ENCODE data around the gene ARFGAP3. TPM values are rescaled to one million over a fixed set of nuclear protein-coding genes. Genes with fewer than 3 reads are reported as not detected.
A peak's percentile ranks its signal among the peaks of the same experiment; 100 is the strongest.

Gene ARFGAP3
- total RNA-seq, 1 donor from 2014 or later: 80.8 TPM

DNA sequence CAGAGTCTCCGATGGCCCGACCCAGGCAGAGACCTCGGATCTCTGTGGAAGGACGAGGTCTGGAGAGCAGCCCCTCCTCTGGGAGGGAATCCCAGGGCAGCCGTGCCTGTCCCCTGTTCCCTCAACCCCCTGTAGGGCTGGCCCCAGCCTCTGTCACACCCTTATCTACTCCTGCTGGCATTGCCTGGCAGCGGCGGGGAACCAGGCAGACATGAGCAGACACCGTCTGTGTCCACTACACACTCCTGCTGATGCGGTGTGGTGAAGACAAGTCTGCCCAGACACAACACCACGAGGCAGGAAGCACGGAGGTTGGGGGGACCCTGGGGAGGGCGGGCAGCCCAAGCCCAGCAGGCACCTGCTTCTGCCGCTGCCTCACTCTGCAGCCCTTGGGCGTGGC lies 83.9 kb downstream of the ARFGAP3 start:
- Mint-ChIP-seq H3K27ac (ENCODE audit: unreplicated experiment) (no peak overlapping the region), H3K27me3 (ENCODE audit: low read depth) (no peaks in the 10 kb centered on the region)
- TF ChIP-seq, protein P1, sequence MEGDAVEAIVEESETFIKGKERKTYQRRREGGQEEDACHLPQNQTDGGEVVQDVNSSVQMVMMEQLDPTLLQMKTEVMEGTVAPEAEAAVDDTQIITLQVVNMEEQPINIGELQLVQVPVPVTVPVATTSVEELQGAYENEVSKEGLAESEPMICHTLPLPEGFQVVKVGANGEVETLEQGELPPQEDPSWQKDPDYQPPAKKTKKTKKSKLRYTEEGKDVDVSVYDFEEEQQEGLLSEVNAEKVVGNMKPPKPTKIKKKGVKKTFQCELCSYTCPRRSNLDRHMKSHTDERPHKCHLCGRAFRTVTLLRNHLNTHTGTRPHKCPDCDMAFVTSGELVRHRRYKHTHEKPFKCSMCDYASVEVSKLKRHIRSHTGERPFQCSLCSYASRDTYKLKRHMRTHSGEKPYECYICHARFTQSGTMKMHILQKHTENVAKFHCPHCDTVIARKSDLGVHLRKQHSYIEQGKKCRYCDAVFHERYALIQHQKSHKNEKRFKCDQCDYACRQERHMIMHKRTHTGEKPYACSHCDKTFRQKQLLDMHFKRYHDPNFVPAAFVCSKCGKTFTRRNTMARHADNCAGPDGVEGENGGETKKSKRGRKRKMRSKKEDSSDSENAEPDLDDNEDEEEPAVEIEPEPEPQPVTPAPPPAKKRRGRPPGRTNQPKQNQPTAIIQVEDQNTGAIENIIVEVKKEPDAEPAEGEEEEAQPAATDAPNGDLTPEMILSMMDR (IDR thresholded peaks at IDR 0.05): no peak

DNA sequence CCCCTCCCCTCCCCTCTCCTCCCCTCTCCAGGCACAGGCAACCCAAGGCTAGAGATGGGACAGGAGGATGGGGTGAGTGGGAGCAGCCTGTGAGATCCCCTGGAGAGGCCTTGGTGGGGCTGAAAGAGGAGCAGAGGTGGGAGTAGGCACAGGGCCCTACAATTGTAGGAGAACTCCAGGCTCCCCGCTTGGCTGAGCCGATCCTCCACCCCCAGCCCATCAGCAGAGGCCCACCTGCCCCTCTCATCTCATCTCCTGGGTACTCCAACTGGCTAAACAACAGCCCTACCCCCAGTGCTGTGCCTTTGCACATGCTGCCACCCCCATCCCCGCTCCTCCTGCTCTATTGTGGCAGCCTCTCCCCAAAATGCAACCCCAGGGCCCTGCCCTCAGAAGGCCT lies 84.4 kb downstream of the ARFGAP3 start:
- no peak overlapping the region for H3K27ac Mint-ChIP-seq (ENCODE audit: unreplicated experiment)
- TF ChIP-seq, protein P1 (IDR thresholded peaks at IDR 0.05): no peak
- no peak for DNase-seq (ENCODE audit: low spot score)
- no peaks in the 10 kb centered on the region for H3K9me3 Mint-ChIP-seq (ENCODE audit: low read depth)
- H3K4me3 Mint-ChIP-seq (ENCODE audit: unreplicated experiment): no peak overlapping the region
- H3K4me1 Mint-ChIP-seq (ENCODE audit: low read depth): peaks cover 25% of the 10 kb centered on the region
- no peaks in the 10 kb centered on the region for H3K36me3 Mint-ChIP-seq (ENCODE audit: low read depth)
- H3K27me3 Mint-ChIP-seq (ENCODE audit: low read depth): no peaks in the 10 kb centered on the region

More for the DNA sequence above, 83.9 kb downstream of the ARFGAP3 start:
- Mint-ChIP-seq H3K9me3 (ENCODE audit: low read depth) (no peaks in the 10 kb centered on the region), H3K4me3 (ENCODE audit: unreplicated experiment) (no peak overlapping the region), H3K4me1 (ENCODE audit: low read depth) (peaks cover 22% of the 10 kb centered on the region), H3K36me3 (ENCODE audit: low read depth) (no peaks in the 10 kb centered on the region)
- DNase-seq (ENCODE audit: low spot score): no peak

DNA sequence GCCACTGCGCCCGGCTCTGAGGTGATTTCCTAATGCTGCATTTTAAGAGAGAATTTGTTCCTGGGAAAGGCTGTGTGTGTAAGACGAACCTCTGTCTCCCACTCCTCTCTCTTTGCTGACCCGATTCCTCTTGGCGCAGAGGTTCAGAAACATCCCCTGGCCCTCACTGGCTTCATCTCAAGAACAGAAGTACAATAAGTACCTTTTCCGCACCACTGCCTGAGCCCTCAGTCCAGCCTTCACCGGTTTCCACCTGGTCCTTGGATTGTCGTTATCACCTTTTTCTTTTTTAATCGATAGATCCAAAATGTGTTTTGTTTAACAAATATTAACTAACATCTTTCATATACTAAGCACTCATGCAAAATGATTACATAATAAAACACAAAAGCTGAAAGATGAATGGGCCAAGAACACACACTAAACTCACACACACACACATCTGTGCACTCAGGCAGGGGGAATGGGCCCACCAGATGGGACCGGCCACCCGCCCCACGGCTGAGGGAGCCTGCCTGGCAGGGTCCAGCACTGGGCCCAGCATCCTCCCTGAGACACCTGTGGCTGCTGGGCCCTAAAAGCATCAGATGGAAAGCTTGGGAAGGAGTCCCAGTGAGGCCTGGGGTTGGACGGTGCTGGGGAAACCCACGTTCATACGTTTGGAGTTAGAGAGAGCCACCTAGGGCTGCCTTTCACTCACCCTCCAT lies 86.0 kb downstream of the ARFGAP3 start:
- H3K9me3 Mint-ChIP-seq (ENCODE audit: low read depth): no peaks in the 10 kb centered on the region
- TF ChIP-seq, protein P1 (IDR thresholded peaks at IDR 0.05): no peak

DNA sequence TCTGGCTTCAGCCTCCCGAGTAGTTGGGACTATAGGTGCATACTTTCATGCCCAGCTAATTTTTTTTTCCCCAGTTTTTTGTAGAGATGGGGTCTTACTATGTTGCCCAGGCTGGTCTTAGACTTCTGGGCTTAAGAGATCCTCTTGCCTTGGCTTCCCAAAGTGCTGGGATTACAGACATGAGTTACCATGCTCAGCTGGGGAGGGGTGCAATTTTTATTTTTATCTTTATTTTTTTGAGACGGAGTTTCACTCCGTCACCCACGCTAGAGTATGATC lies 86.7 kb downstream of the ARFGAP3 start:
- Mint-ChIP-seq H3K27ac (ENCODE audit: unreplicated experiment) (no peak overlapping the region), H3K9me3 (ENCODE audit: low read depth) (no peaks in the 10 kb centered on the region), H3K27me3 (ENCODE audit: low read depth) (no peaks in the 10 kb centered on the region), H3K36me3 (ENCODE audit: low read depth) (no peaks in the 10 kb centered on the region), H3K4me3 (ENCODE audit: unreplicated experiment) (peak overlapping the region; percentile 47), H3K4me1 (ENCODE audit: low read depth) (peaks cover 31% of the 10 kb centered on the region)
- TF ChIP-seq, protein P1 (IDR thresholded peaks at IDR 0.05): no peak
- no peak for DNase-seq (ENCODE audit: low spot score)

More for the DNA sequence above, 86.0 kb downstream of the ARFGAP3 start:
- Mint-ChIP-seq H3K4me3 (ENCODE audit: unreplicated experiment) (no peak overlapping the region), H3K27ac (ENCODE audit: unreplicated experiment) (no peak overlapping the region), H3K36me3 (ENCODE audit: low read depth) (no peaks in the 10 kb centered on the region), H3K4me1 (ENCODE audit: low read depth) (peaks cover 25% of the 10 kb centered on the region), H3K27me3 (ENCODE audit: low read depth) (no peaks in the 10 kb centered on the region)
- no peak for DNase-seq (ENCODE audit: low spot score)

DNA sequence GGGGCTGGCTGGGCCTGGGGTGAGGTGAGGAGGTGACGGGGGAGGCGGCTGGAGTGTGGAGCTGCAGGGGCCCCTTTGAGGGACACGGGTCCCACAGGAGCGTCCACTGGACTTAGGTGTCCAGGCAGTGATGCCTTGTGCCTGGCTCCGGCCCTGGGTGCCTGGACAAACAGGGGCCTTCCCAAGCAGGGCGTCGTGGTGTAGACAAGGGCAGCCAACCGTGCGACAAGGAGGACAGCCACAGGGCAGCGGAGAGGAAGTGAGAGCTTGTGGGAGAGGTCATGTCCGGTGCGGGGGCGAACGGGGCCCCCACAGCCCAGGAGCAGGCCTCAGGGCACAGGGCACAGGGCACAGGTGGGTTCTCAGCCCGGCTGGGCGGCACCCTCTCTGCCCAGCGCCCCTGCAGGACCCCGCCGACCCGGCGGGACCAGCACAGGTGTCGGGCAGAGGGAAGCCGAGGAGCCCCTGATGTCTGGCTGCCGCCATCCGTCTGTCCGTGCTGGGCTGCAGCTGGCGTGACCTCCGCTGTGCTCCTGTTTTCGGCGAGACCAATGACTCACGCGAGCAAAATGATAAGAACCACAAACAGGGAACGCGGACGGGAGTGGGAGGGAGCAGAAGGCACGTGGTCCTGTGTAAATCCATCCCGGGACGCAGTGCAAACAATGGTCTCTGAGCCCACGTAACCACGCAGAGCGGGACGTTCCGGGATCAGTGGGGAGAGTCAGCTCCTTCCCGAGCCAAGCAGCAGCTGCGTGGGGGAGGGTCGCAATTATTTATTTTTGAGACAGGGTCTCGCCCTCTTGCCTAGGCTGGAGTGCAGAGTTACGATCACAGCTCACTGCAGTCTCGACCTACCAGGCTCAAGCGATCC lies 87.3 kb downstream of the ARFGAP3 start:
- H3K4me3 Mint-ChIP-seq (ENCODE audit: unreplicated experiment): peak overlapping the region; percentile 47
- H3K36me3 Mint-ChIP-seq (ENCODE audit: low read depth): no peaks in the 10 kb centered on the region
- no peaks in the 10 kb centered on the region for H3K9me3 Mint-ChIP-seq (ENCODE audit: low read depth)
- TF ChIP-seq, protein P1 (IDR thresholded peaks at IDR 0.05): no peak
- no peak for DNase-seq (ENCODE audit: low spot score)
- H3K27me3 Mint-ChIP-seq (ENCODE audit: low read depth): no peaks in the 10 kb centered on the region
- peak overlapping the region; percentile 59 for H3K27ac Mint-ChIP-seq (ENCODE audit: unreplicated experiment)
- peaks cover 32% of the 10 kb centered on the region for H3K4me1 Mint-ChIP-seq (ENCODE audit: low read depth)
